ENCODE results near the gene LSS. TPM values are rescaled to one million over a fixed set of nuclear protein-coding genes. Genes with fewer than 3 reads are reported as not detected.

The LSS gene
- total and polyA plus RNA-seq, 2 experiments from 2014 or later = 55.0 to 237 TPM

- H3K79me2 ChIP-seq (replicated peaks; ENCODE audit: insufficient read depth) = peaks cover under 1% of the 10 kb centered on the region
- ATAC-seq (no peak), DNase-seq (ENCODE audit: low spot score) (no peak)
- no peak overlapping the region for H3K27ac ChIP-seq (ENCODE audit: low read depth)
- peaks cover under 1% of the 10 kb centered on the region; the same call in 1 of the 2 replicates for H3K36me3 ChIP-seq (ENCODE audit: insufficient read depth)
- H3K4me3 ChIP-seq = no peak overlapping the region
- H2AFZ ChIP-seq = no peak overlapping the region
- peaks cover 13% of the 10 kb centered on the region for H3K27me3 Mint-ChIP-seq (ENCODE audit: insufficient read depth, low read depth, poor library complexity)
- no peak overlapping the region for H3K4me2 ChIP-seq
- peaks cover 56% of the 10 kb centered on the region for H3K36me3 Mint-ChIP-seq (ENCODE audit: low read depth)
- H3F3A ChIP-seq (replicated peaks; ENCODE audit: low read depth) = peaks cover 12% of the 10 kb centered on the region
- no peak overlapping the region for H3K27ac Mint-ChIP-seq
- TF ChIP-seq ZNF114 (CRISPR knock-in tag; IDR thresholded peaks at IDR 0.05) (no peak), CREB1 (CRISPR knock-in tag; IDR thresholded peaks at IDR 0.05; ENCODE audit: low read depth) (no peak), EZH2 (IDR thresholded peaks at IDR 0.05; ENCODE audit: low read depth, unreplicated experiment) (no peak), ZNF462 (CRISPR knock-in tag; IDR thresholded peaks at IDR 0.05) (no peak), POLR2AphosphoS5 (IDR thresholded peaks at IDR 0.05; ENCODE audit: low read depth) (no peak), JUNB (IDR thresholded peaks at IDR 0.05; ENCODE audit: unreplicated experiment) (no peak), ZNF331 (CRISPR knock-in tag; IDR thresholded peaks at IDR 0.05; ENCODE audit: low read depth) (no peak)
- TF ChIP-seq, protein P1, sequence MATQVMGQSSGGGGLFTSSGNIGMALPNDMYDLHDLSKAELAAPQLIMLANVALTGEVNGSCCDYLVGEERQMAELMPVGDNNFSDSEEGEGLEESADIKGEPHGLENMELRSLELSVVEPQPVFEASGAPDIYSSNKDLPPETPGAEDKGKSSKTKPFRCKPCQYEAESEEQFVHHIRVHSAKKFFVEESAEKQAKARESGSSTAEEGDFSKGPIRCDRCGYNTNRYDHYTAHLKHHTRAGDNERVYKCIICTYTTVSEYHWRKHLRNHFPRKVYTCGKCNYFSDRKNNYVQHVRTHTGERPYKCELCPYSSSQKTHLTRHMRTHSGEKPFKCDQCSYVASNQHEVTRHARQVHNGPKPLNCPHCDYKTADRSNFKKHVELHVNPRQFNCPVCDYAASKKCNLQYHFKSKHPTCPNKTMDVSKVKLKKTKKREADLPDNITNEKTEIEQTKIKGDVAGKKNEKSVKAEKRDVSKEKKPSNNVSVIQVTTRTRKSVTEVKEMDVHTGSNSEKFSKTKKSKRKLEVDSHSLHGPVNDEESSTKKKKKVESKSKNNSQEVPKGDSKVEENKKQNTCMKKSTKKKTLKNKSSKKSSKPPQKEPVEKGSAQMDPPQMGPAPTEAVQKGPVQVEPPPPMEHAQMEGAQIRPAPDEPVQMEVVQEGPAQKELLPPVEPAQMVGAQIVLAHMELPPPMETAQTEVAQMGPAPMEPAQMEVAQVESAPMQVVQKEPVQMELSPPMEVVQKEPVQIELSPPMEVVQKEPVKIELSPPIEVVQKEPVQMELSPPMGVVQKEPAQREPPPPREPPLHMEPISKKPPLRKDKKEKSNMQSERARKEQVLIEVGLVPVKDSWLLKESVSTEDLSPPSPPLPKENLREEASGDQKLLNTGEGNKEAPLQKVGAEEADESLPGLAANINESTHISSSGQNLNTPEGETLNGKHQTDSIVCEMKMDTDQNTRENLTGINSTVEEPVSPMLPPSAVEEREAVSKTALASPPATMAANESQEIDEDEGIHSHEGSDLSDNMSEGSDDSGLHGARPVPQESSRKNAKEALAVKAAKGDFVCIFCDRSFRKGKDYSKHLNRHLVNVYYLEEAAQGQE (IDR thresholded peaks at IDR 0.05; ENCODE audit: unreplicated experiment) = no peak
- peaks cover 3% of the 10 kb centered on the region; the same call in 1 of the 2 replicates for H4K20me1 ChIP-seq (replicated peaks; ENCODE audit: insufficient read depth)
- H3K4me1 Mint-ChIP-seq = peaks cover 15% of the 10 kb centered on the region
- H3K9me2 ChIP-seq (ENCODE audit: insufficient read depth) = no peaks in the 10 kb centered on the region
- H3K4me3 Mint-ChIP-seq = no peak overlapping the region
- no peaks in the 10 kb centered on the region for H3K27me3 ChIP-seq (ENCODE audit: insufficient read depth)
- peaks cover 4% of the 10 kb centered on the region; the same call in 1 of the 2 replicates for H3K4me1 ChIP-seq (ENCODE audit: insufficient read depth)
- no peaks in the 10 kb centered on the region for H3K9me3 Mint-ChIP-seq
Observed at GRCh38 chr21:46191686-46192575, 36.6 kb downstream of the LSS start.
